ENCODE results near the gene DNAH7.

- TF ChIP-seq CTCF (conservative IDR thresholded peaks at IDR 0.05 in 1 of 2, IDR thresholded peaks at IDR 0.05 in 1 of 2; ENCODE audit: low read depth in 1 of 2, low read length in 2 of 2): no peak
- TF ChIP-seq EZH2 (IDR thresholded peaks at IDR 0.05; ENCODE audit: low read length, missing control alignments): no peak
These were observed 164.7 kb downstream of the DNAH7 start for GRCh38 chr2:195903956-195904355.

All from fibroblast of lung (primary cell).